ENCODE results near the gene USP36. TPM values are rescaled to one million over a fixed set of nuclear protein-coding genes. Genes with fewer than 3 reads are reported as not detected.

USP36 gene
- total and polyA plus RNA-seq, 7 donors, result 6.7 to 49.3 (median 25.5) TPM

- TF ChIP-seq, protein P1, sequence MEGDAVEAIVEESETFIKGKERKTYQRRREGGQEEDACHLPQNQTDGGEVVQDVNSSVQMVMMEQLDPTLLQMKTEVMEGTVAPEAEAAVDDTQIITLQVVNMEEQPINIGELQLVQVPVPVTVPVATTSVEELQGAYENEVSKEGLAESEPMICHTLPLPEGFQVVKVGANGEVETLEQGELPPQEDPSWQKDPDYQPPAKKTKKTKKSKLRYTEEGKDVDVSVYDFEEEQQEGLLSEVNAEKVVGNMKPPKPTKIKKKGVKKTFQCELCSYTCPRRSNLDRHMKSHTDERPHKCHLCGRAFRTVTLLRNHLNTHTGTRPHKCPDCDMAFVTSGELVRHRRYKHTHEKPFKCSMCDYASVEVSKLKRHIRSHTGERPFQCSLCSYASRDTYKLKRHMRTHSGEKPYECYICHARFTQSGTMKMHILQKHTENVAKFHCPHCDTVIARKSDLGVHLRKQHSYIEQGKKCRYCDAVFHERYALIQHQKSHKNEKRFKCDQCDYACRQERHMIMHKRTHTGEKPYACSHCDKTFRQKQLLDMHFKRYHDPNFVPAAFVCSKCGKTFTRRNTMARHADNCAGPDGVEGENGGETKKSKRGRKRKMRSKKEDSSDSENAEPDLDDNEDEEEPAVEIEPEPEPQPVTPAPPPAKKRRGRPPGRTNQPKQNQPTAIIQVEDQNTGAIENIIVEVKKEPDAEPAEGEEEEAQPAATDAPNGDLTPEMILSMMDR (IDR thresholded peaks at IDR 0.05), result peak in 1 of 4 experiments; percentile 4
- TF ChIP-seq POLR2A (IDR thresholded peaks at IDR 0.05), result no peak
- H3K27ac ChIP-seq, result no peak overlapping the region
- intact Hi-C loops (cut with DNase I), result no loop called here
- no peak for DNase-seq
- WGBS, 2 donors, result 83 to 87% methylated on average over 33 of the region's 33 CpGs
- no peaks in the 10 kb centered on the region for H3K27me3 ChIP-seq
- H3K9me3 ChIP-seq, result no peaks in the 10 kb centered on the region
- peaks cover 38 to 93% (median 64%) of the 10 kb centered on the region in 4 donors for H3K36me3 ChIP-seq
- peaks cover 0 to 4% (median 0%) of the 10 kb centered on the region in 4 donors for H3K4me1 ChIP-seq
- no peak overlapping the region for H3K4me3 ChIP-seq
Measured at GRCh38 chr17:78798695-78799559, 41.7 kb downstream of the USP36 start.

GRCh38 chr17:78797691-78798585 is 42.7 kb downstream of the USP36 start:
- no peaks in the 10 kb centered on the region for H3K9me3 ChIP-seq

DNA sequence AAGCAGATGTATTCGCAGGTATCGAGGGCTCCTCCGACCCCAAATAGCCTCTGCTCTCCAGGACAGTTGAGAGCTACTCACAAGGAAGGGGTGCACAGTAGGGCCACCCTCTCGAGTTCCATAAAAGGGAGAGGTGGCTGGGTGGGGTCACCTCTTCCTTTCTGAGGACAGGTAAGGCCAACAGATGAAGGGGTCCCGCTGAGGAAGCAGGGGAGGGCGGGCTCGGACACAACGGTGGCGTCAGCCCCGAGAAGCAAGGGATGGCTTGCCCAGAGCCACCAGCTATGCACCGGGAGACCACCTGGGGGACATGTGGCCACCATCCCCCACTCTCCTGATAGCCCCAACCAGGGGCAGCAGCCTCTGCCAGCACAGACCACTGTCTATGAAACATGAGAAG is 43.4 kb downstream of the USP36 start:
- TF ChIP-seq POLR2AphosphoS5 (IDR thresholded peaks at IDR 0.05) (no peak), EP300 (IDR thresholded peaks at IDR 0.05) (no peak), POLR2A (IDR thresholded peaks at IDR 0.05) (no peak)
- TF ChIP-seq, protein P1 (IDR thresholded peaks at IDR 0.05), result no peak
- Histone ChIP-seq H3K27ac (no peak overlapping the region), H3K27me3 (no peaks in the 10 kb centered on the region), H3K36me3 (peaks cover 22 to 89% (median 49%) of the 10 kb centered on the region in 4 donors), H3K4me3 (no peak overlapping the region), H3K9me3 (no peaks in the 10 kb centered on the region), H3K4me1 (no peaks in the 10 kb centered on the region)
- 88 to 93% methylated on average over 11 of the region's 11 CpGs for WGBS, 2 donors
- no peak for DNase-seq
- intact Hi-C loops (cut with DNase I), result no loop called here

More at GRCh38 chr17:78797691-78798585, 42.7 kb downstream of the USP36 start:
- Histone ChIP-seq H3K27ac (no peak overlapping the region), H3K4me3 (no peak overlapping the region), H3K36me3 (peaks cover 28 to 93% (median 56%) of the 10 kb centered on the region in 4 donors), H3K27me3 (no peaks in the 10 kb centered on the region), H3K4me1 (no peaks in the 10 kb centered on the region)
- 90 to 91% methylated on average over 28 of the region's 28 CpGs for WGBS, 2 donors
- no peak for TF ChIP-seq POLR2A (IDR thresholded peaks at IDR 0.05)
- TF ChIP-seq POLR2AphosphoS5 (IDR thresholded peaks at IDR 0.05), result no peak
- TF ChIP-seq, protein P1 (IDR thresholded peaks at IDR 0.05), result no peak
- TF ChIP-seq EP300 (IDR thresholded peaks at IDR 0.05), result no peak
- no peak for DNase-seq
- intact Hi-C loops (cut with DNase I), result no loop called here

DNA sequence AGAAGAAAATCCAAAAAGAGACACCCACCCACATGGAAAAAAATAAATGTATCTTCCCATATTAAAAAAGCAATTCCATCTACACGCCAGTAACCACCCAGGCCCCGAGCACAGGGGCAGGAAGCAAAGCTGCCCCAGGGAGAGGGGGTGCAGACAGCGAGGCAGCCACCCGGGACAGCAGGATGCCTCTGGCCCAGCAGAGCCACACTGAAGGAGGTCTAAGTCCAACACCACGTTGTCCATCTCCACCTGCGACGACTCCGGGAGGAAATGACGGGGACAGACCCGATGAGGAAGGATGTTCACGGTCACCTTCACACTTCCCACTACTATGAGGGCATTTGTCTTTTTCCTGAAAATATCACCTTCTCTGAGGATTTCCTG is 44.1 kb downstream of the USP36 start:
- intact Hi-C loops (cut with DNase I), result no loop called here
- H3K4me3 ChIP-seq, result no peak overlapping the region
- no peak for DNase-seq
- peak overlapping the region in 1 of 4 donors; percentile 3 for H3K27ac ChIP-seq
- H3K27me3 ChIP-seq, result no peaks in the 10 kb centered on the region
- H3K9me3 ChIP-seq, result no peaks in the 10 kb centered on the region
- TF ChIP-seq, protein P1 (IDR thresholded peaks at IDR 0.05), result no peak
- TF ChIP-seq EP300 (IDR thresholded peaks at IDR 0.05) (no peak), POLR2A (IDR thresholded peaks at IDR 0.05) (no peak), POLR2AphosphoS5 (IDR thresholded peaks at IDR 0.05) (no peak)
- H3K36me3 ChIP-seq, result peaks cover 22 to 81% (median 49%) of the 10 kb centered on the region in 4 donors
- H3K4me1 ChIP-seq, result peaks cover 0 to 1% (median under 1%) of the 10 kb centered on the region in 4 donors
- WGBS, 2 donors, result 84 to 89% methylated on average over 11 of the region's 11 CpGs
